Endodermal cell (in vitro differentiated cells): ENCODE results near the gene ICOS. TPM values are rescaled to one million over a fixed set of nuclear protein-coding genes. Genes with fewer than 3 reads are reported as not detected.

Source experiments
- DNase-seq: peaks from one replicate; pipeline ENCODE4 v3.0.0-alpha.2; 2017
- H3K27ac ChIP-seq: 2 replicates; pipeline ENCODE4 v1.5.1; 2013; ENCODE audit warnings: mild to moderate bottlenecking, low read depth, low read length, moderate library complexity
- H3K27me3 ChIP-seq: 2 replicates; pipeline ENCODE4 v1.6.1; 2013; ENCODE audit warnings: mild to moderate bottlenecking, low read length, moderate library complexity; ENCODE audit not compliant: insufficient read depth, control insufficient read depth, poor library complexity, severe bottlenecking
- H3K36me3 ChIP-seq: 2 replicates; pipeline ENCODE4 v1.7.0; 2013; ENCODE audit warnings: mild to moderate bottlenecking, low read length, moderate library complexity; ENCODE audit not compliant: control insufficient read depth, insufficient read depth
- H3K4me1 ChIP-seq: one replicate; pipeline ENCODE4 v1.7.0; 2013; ENCODE audit warnings: low read length; ENCODE audit not compliant: control insufficient read depth, insufficient read depth
- H3K4me3 ChIP-seq: 2 replicates; pipeline ENCODE4 v1.5.1; 2013; ENCODE audit warnings: mild to moderate bottlenecking, low read length, moderate library complexity
- H3K9ac ChIP-seq: 2 replicates; pipeline ENCODE4 v1.6.1; 2013; ENCODE audit warnings: mild to moderate bottlenecking, low read length, moderate library complexity; ENCODE audit not compliant: poor library complexity, severe bottlenecking; ENCODE audit errors: extremely low read depth
- H3K9me3 ChIP-seq: 2 replicates; pipeline ENCODE4 v1.6.1; 2013; ENCODE audit warnings: mild to moderate bottlenecking, low read length, moderate library complexity; ENCODE audit not compliant: control insufficient read depth
- H3K27ac Mint-ChIP-seq: 2 replicates; pipeline ENCODE4 v1.8.0; 2020; ENCODE audit warnings: mixed read lengths
- H3K27me3 Mint-ChIP-seq: 2 replicates; pipeline ENCODE4 v1.8.0; 2021; ENCODE audit warnings: mild to moderate bottlenecking, mixed read lengths; ENCODE audit not compliant: insufficient read depth
- H3K36me3 Mint-ChIP-seq: 2 replicates; pipeline ENCODE4 v1.8.0; 2020; ENCODE audit warnings: low read depth, mixed read lengths
- H3K4me1 Mint-ChIP-seq: 2 replicates; pipeline ENCODE4 v1.8.0; 2020; ENCODE audit warnings: mixed read lengths
- H3K4me3 Mint-ChIP-seq: 2 replicates; pipeline ENCODE4 v1.8.0; 2020; ENCODE audit warnings: mild to moderate bottlenecking, moderate library complexity, mixed read lengths
- H3K9me3 Mint-ChIP-seq: 2 replicates; pipeline ENCODE4 v1.8.0; 2020; ENCODE audit warnings: mild to moderate bottlenecking, mixed read lengths
- CTCF ChIP-seq: fragments of 200-600 bp; sonication (generic); conservative IDR thresholded peaks from 2 replicates; pipeline ENCODE4 v1.5.0; 2021; ENCODE audit warnings: antibody characterized with exemption, mild to moderate bottlenecking
- WGBS, 2 experiments: methylation state at CpG; one replicate each; pipeline versions ENCODE4 v1.1.5 to v1.1.7; 2013; ENCODE audit warnings: missing lambda C conversion rate in 2 of 2, mixed read lengths in 1 of 2; ENCODE audit not compliant: insufficient coverage in 1 of 2, insufficient read length in 1 of 2; 5-methylcytosine and 5-hydroxymethylcytosine counted together
- total RNA-seq, 2 donors: library from RNA; stranded (reverse); fragmentation: NEBNext Ultra II Directional in 1 of 2; extraction: Animal tissue kit (Norgen Biotek cat#: 25700) in 1 of 2; gene quantifications; 2 replicates in 1 of 2; 3 replicates in 1 of 2; pipeline ENCODE4 v1.2.1, GENCODE V29; 2021

The ICOS gene
- total RNA-seq, 2 donors from 2014 or later, result not detected

GRCh38 chr2:203951366-203951902, 14.9 kb downstream of the ICOS start:
- no peaks in the 10 kb centered on the region for H3K27me3 Mint-ChIP-seq
- H3K4me3 Mint-ChIP-seq, result no peak overlapping the region
- no peak overlapping the region for H3K27ac Mint-ChIP-seq
- Histone ChIP-seq H3K36me3 (no peaks in the 10 kb centered on the region), H3K4me1 (no peaks in the 10 kb centered on the region), H3K9me3 (no peaks in the 10 kb centered on the region), H3K27me3 (no peaks in the 10 kb centered on the region), H3K9ac (no peak overlapping the region), H3K4me3 (no peak overlapping the region), H3K27ac (no peak overlapping the region)
- TF ChIP-seq CTCF, result no peak
- H3K36me3 Mint-ChIP-seq, result peaks cover 1% of the 10 kb centered on the region
- no peaks in the 10 kb centered on the region for H3K4me1 Mint-ChIP-seq
- no peaks in the 10 kb centered on the region for H3K9me3 Mint-ChIP-seq
- DNase-seq, result no peak
- 93 to 97% methylated on average over 9 to 10 of the region's 10 CpGs for WGBS, 2 experiments

GRCh38 chr2:203959265-203959664, 22.7 kb downstream of the ICOS start:
- WGBS, 2 experiments, result 88 to 96% methylated on average over 3 to 4 of the region's 4 CpGs
- no peaks in the 10 kb centered on the region for H3K4me1 ChIP-seq
- no peak overlapping the region for H3K27ac Mint-ChIP-seq
- no peak overlapping the region for H3K4me3 Mint-ChIP-seq
- H3K4me1 Mint-ChIP-seq, result peaks cover 20% of the 10 kb centered on the region
- H3K36me3 ChIP-seq, result no peaks in the 10 kb centered on the region
- H3K4me3 ChIP-seq, result no peak overlapping the region
- H3K36me3 Mint-ChIP-seq, result no peaks in the 10 kb centered on the region
- H3K27me3 ChIP-seq, result no peaks in the 10 kb centered on the region
- no peak for TF ChIP-seq CTCF
- H3K9me3 Mint-ChIP-seq, result no peaks in the 10 kb centered on the region
- H3K9ac ChIP-seq, result no peak overlapping the region
- no peaks in the 10 kb centered on the region for H3K9me3 ChIP-seq
- H3K27ac ChIP-seq, result no peak overlapping the region
- no peak for DNase-seq
- no peaks in the 10 kb centered on the region for H3K27me3 Mint-ChIP-seq

- no peaks in the 10 kb centered on the region for H3K36me3 Mint-ChIP-seq
- Histone ChIP-seq H3K4me1 (no peaks in the 10 kb centered on the region), H3K4me3 (no peak overlapping the region), H3K9me3 (no peaks in the 10 kb centered on the region), H3K27ac (no peak overlapping the region), H3K27me3 (no peaks in the 10 kb centered on the region), H3K9ac (no peak overlapping the region), H3K36me3 (no peaks in the 10 kb centered on the region)
- H3K9me3 Mint-ChIP-seq, result no peaks in the 10 kb centered on the region
- no peak overlapping the region for H3K27ac Mint-ChIP-seq
- no peaks in the 10 kb centered on the region for H3K27me3 Mint-ChIP-seq
- H3K4me3 Mint-ChIP-seq, result no peak overlapping the region
- no peak for DNase-seq
- H3K4me1 Mint-ChIP-seq, result peaks cover 20% of the 10 kb centered on the region
- no peak for TF ChIP-seq CTCF
- 89 to 100% methylated on average over 3 to 4 of the region's 4 CpGs for WGBS, 2 experiments
Measured at GRCh38 chr2:203959672-203960071, 23.1 kb downstream of the ICOS start.
